HepG2 (cell line): ENCODE measurements around the gene WDR82. TPM values are rescaled to one million over a fixed set of nuclear protein-coding genes. Genes with fewer than 3 reads are reported as not detected.

Experiments
- ATAC-seq: fragments of 200-7000 bp; cut with Tn5 transposase; 3 replicates; pipeline ENCODE4 v1.9.1; 2020; ENCODE audit warnings: mild to moderate bottlenecking, moderate library complexity
- BruUV-seq: library from RNA; stranded (reverse); fragments of 400-500 nt; replicated peaks from 2 replicates; lab custom pipeline; 2021; lab: Mats Ljungman, UMichigan
- CTCF ChIA-PET: fragments of 300-600 bp; formaldehyde crosslinking; extraction: SDS; loops from one replicate; lab custom pipeline; 2021; ENCODE audit warnings: low total read pairs, inconsistent platforms, low intra/inter-chr PET ratio; lab: Yijun Ruan, JAX
- POLR2A ChIA-PET: fragments of 350-600 bp; sonication (Branson Sonifier 250); formaldehyde crosslinking; loops from one replicate; lab custom pipeline; 2020; ENCODE audit warnings: antibody characterized with exemption, inconsistent platforms; lab: Yijun Ruan, JAX
- DNase-seq: peaks from one replicate; pipeline ENCODE4 v3.0.0-alpha.2; 2015; ENCODE audit warnings: low spot score
- FAIRE-seq: peaks from 3 replicates; lab custom pipeline; 2011; peaks lifted over from hg19 to GRCh38; lab: Jason Lieb, UNC
- H2AFZ ChIP-seq: one replicate; pipeline ENCODE4 v1.6.1; 2011; ENCODE audit warnings: low read length, inconsistent platforms
- H3K27ac ChIP-seq: fragments of 300-600 bp; 3 replicates; pipeline ENCODE4 v1.8.0; 2011; ENCODE audit warnings: mixed run types, mild to moderate bottlenecking, mixed read lengths, low read length, inconsistent platforms; ENCODE audit not compliant: insufficient read depth; ENCODE audit errors: extremely low read length
- H3K27me3 ChIP-seq, 2 experiments: fragments of 200-600 bp in 1 of 2; 2 replicates in 1 of 2; 3 replicates in 1 of 2; pipeline versions ENCODE4 v1.6.0 to v1.8.0; 2011; ENCODE audit warnings: low read length in 2 of 2, mild to moderate bottlenecking in 2 of 2, moderate library complexity in 2 of 2, inconsistent platforms in 1 of 2; ENCODE audit not compliant: insufficient read depth in 2 of 2, control insufficient read depth in 1 of 2
- H3K36me3 ChIP-seq, 2 experiments: fragments of 200-600 bp in 1 of 2; replicated peaks in 1 of 2; 2 replicates in 1 of 2; 3 replicates in 1 of 2; pipeline versions ENCODE4 v1.5.1 to v1.8.0; 2011; ENCODE audit warnings: low read length in 2 of 2, inconsistent platforms in 1 of 2; ENCODE audit not compliant: insufficient read depth in 2 of 2, control insufficient read depth in 1 of 2
- H3K4me1 ChIP-seq: 2 replicates; pipeline ENCODE4 v1.5.1; 2012; ENCODE audit warnings: low read length, inconsistent platforms; ENCODE audit not compliant: insufficient read depth
- H3K4me2 ChIP-seq: 2 replicates; pipeline ENCODE4 v1.6.0; 2011; ENCODE audit warnings: low read depth, low read length, inconsistent platforms
- H3K4me3 ChIP-seq, 3 experiments: fragments of 200-600 bp in 1 of 3; sonication (generic), shearing (Covaris generic) in 1 of 3; replicated peaks in 1 of 3; 2 replicates each; pipeline ENCODE4 v1.5.1; 2011 to 2016; ENCODE audit warnings: low read length in 3 of 3, inconsistent platforms in 2 of 3, low read depth in 2 of 3, mild to moderate bottlenecking in 2 of 3, control low read depth in 1 of 3, mixed read lengths in 1 of 3; ENCODE audit not compliant: insufficient read depth in 1 of 3
- H3K79me2 ChIP-seq: one replicate; pipeline ENCODE4 v1.6.1; 2011; ENCODE audit warnings: low read length, inconsistent platforms; ENCODE audit not compliant: insufficient read depth
- H3K9ac ChIP-seq: 2 replicates; pipeline ENCODE4 v1.6.0; 2011; ENCODE audit warnings: mild to moderate bottlenecking, low read depth, low read length, inconsistent platforms; ENCODE audit not compliant: insufficient read depth
- H3K9me3 ChIP-seq: 2 replicates; pipeline ENCODE4 v1.5.1; 2012; ENCODE audit warnings: mild to moderate bottlenecking, low read length
- H4K20me1 ChIP-seq: 2 replicates; pipeline ENCODE4 v1.6.0; 2011; ENCODE audit warnings: inconsistent platforms, mild to moderate bottlenecking, low read length, moderate library complexity; ENCODE audit not compliant: insufficient read depth
- ARID5B ChIP-seq: IDR thresholded peaks from 2 replicates; pipeline ENCODE4 v1.4.0; 2020; ENCODE audit warnings: mild to moderate bottlenecking, missing genetic modification reagents
- FOSL2 ChIP-seq: sonication (generic); formaldehyde crosslinking; IDR thresholded peaks from 2 replicates; pipeline ENCODE4 v1.4.0; 2020; ENCODE audit warnings: missing genetic modification reagents
- GABPB1 ChIP-seq: IDR thresholded peaks from 2 replicates; pipeline ENCODE4 v1.6.1; 2016; ENCODE audit warnings: mild to moderate bottlenecking, missing genetic modification reagents, moderate library complexity, missing compliant biosample characterization
- GATAD2A ChIP-seq: IDR thresholded peaks from 2 replicates; pipeline ENCODE4 v1.6.1; 2016
- KDM5B ChIP-seq: sonication (generic); formaldehyde crosslinking; IDR thresholded peaks from 2 replicates; pipeline ENCODE4 v1.4.0; 2020; ENCODE audit warnings: missing genetic modification reagents, mild to moderate bottlenecking, borderline replicate concordance
- SIX4 ChIP-seq: sonication (generic); formaldehyde crosslinking; IDR thresholded peaks from 2 replicates; pipeline ENCODE4 v1.4.0; 2020; ENCODE audit warnings: missing genetic modification reagents
- TEAD3 ChIP-seq: optimal IDR thresholded peaks from 2 replicates; pipeline ENCODE3; 2016; ENCODE audit warnings: borderline replicate concordance
- ZBTB2 ChIP-seq: sonication (generic); formaldehyde crosslinking; IDR thresholded peaks from 2 replicates; pipeline ENCODE4 v1.8.0; 2022; ENCODE audit warnings: low read depth, missing genetic modification reagents
- ZC3H13 ChIP-seq: sonication (generic); formaldehyde crosslinking; IDR thresholded peaks from 2 replicates; pipeline ENCODE4 v1.8.1; 2023; ENCODE audit warnings: mild to moderate bottlenecking, missing genetic modification reagents, moderate library complexity
- ZEB1 ChIP-seq: IDR thresholded peaks from 2 replicates; pipeline ENCODE4 v1.6.1; 2012; ENCODE audit warnings: mild to moderate bottlenecking, low read depth, inconsistent platforms; ENCODE audit not compliant: insufficient replicate concordance
- ZNF431 ChIP-seq: sonication (generic); formaldehyde crosslinking; IDR thresholded peaks from 2 replicates; pipeline ENCODE4 v1.9.0; 2022; ENCODE audit warnings: missing genetic modification reagents, low read depth, mild to moderate bottlenecking, borderline replicate concordance
- ZNF567 ChIP-seq: sonication (generic); formaldehyde crosslinking; IDR thresholded peaks from 2 replicates; pipeline ENCODE4 v1.8.1; 2023; ENCODE audit warnings: mild to moderate bottlenecking, missing genetic modification reagents, borderline replicate concordance
- ZNF687 ChIP-seq: sonication (generic); formaldehyde crosslinking; IDR thresholded peaks from 2 replicates; pipeline ENCODE4 v1.5.1; 2020; ENCODE audit warnings: mild to moderate bottlenecking, missing genetic modification reagents, moderate library complexity
- ZNF841 ChIP-seq: sonication (generic); formaldehyde crosslinking; IDR thresholded peaks from 2 replicates; pipeline ENCODE4 v1.8.1; 2023; ENCODE audit warnings: missing genetic modification reagents, borderline replicate concordance
- WGBS: methylation state at CpG from one replicate; pipeline ENCODE4 v1.1.6; 2017; ENCODE audit warnings: low lambda C conversion rate; 5-methylcytosine and 5-hydroxymethylcytosine counted together
- in situ Hi-C: cut with HindIII; loops from 2 replicates; pipeline ENCODE4 v1.10.0; 2017; ENCODE audit warnings: low pct_unique_long_range_greater_than_20kb; ENCODE audit not compliant: extremely low pct_ligation_motif_present
- intact Hi-C: fragments of 100-400 bp; cut with micrococcal nuclease; formaldehyde crosslinking; loops from one replicate; pipeline ENCODE4 v1.10.0; 2022; ENCODE audit not compliant: unreplicated experiment
- polyA plus RNA-seq, 8 experiments: library from polyadenylated mRNA; depleted of rRNA in 3 of 8; stranded (reverse) in 7 of 8; unstranded in 1 of 8; fragments of >200 nt; fragmentation: Illumina TruSeq in 4 of 8; extraction: Trizol in 4 of 8; gene quantifications; 2 replicates each; pipeline versions ENCODE4 v1.2.1 to v1.2.3, GENCODE V29; 2011 to 2016; ENCODE audit warnings: low read depth in 4 of 8, missing spikeins in 1 of 8, mixed read lengths in 1 of 8; ENCODE audit not compliant: insufficient read depth in 1 of 8
- total RNA-seq, 5 experiments: library from RNA; depleted of rRNA; stranded (reverse); fragments of >200 nt; fragmentation: Illumina TruSeq; extraction: Trizol; gene quantifications; 2 replicates each; pipeline ENCODE4 v1.2.3, GENCODE V29; 2016; ENCODE audit warnings: low read depth in 1 of 5

WDR82 gene
- total and polyA plus RNA-seq, 2 of the 13 experiments (the other 11 are each of a cell fraction or from before 2014, with no cell fraction given), result 39.1 to 59.5 TPM

DNA sequence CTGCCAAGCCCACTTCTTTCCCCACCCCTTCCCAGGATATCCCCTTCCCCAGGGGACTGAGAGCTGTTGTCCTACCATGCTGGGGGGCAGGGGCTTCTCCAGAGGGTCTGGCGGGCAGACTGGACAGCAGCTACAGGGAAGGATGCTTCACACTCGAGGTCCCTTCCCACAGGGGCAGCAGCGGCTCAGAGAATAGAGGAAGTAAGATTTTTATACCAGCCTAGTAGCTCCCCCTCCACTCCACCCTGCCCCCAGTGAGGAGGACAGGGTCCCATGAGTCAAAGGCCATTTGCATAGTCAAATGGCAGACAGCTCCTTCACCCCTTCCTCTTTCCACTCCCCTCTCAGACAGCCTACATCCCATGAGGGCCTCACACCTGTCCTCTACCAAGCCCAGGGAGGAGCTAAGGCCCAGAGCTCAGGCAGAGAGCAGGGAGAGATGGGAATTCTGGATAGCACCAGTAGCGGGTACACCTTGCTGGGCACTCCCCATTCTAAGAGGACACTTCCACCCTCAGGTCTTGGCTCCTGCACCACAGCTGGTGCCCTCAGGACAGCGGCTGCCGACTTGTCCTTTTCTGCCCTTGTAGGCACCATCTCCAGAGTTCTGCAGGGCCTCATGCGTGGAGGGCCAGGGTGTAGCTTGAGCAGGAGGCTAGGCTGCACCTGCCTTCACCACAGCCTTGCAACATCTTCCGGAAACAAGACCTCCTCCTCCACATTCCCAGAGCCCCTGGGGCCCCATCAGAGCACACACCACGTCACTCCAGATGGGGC is 52.8 kb downstream of the WDR82 start, which contains the start of gene TLR9:
TLR9 (minus strand) TSS at position 194 of the 777 bp plus-strand sequence; CDS start at position 78, 116 bp downstream.
- DNase-seq (no peak), FAIRE-seq (no peak), ATAC-seq (peak; percentile 41)
- Histone ChIP-seq H3K4me2 (peak within 1 kb of the TSS; percentile 4; the same call in 1 of the 2 replicates), H3K79me2 (no peaks in the 10 kb centered on the region), H4K20me1 (no peaks in the 10 kb centered on the region), H3K9ac (no peak within 1 kb of the TSS), H3K36me3 (peaks cover 11 to 22% of the 10 kb centered on the region in 2 experiments), H3K4me3 (no peak within 1 kb of the TSS; a peak in 1 of 6 replicates), H3K4me1 (peaks cover 18% of the 10 kb centered on the region), H2AFZ (no peak within 1 kb of the TSS), H3K27me3 (peaks cover 1 to 12% of the 10 kb centered on the region in 2 experiments; a peak in 4 of 5 replicates), H3K9me3 (no peaks in the 10 kb centered on the region), H3K27ac (no peak within 1 kb of the TSS)
- ChIA-PET CTCF (no interaction called here), POLR2A (interaction anchor here (1.0 to 2.4 kb wide), 3 partner anchors 9 to 15 kb away, joined by 4 to 22 read pairs (median 5); partner anchors contain the start of gene TWF2)
- intact Hi-C loops (no loop called here), in situ Hi-C loops (no loop called here)
- BruUV-seq, result no TSS peak
- WGBS, result 44% methylated on average over 6 of the region's 9 CpGs
- no peak for TF ChIP-seq ZC3H13
- peak; percentile 30; the same call in 1 of the 2 replicates for TF ChIP-seq KDM5B (CRISPR knock-in tag)
- TF ChIP-seq ZNF687 (CRISPR knock-in tag), result peak; percentile 39; the same call in 1 of the 2 replicates
- TF ChIP-seq FOSL2 (CRISPR knock-in tag), result 0 out of 2 replicates have a peak, but pooled peaks have one; percentile 16
- TF ChIP-seq ZNF841 (CRISPR knock-in tag), result no peak
- peak; percentile 43 for TF ChIP-seq ZEB1
- TF ChIP-seq ZBTB2 (CRISPR knock-in tag), result no peak
- TF ChIP-seq TEAD3 (CRISPR knock-in tag), result peak; percentile 69
- no peak for TF ChIP-seq ZNF431 (CRISPR knock-in tag)
- TF ChIP-seq GATAD2A (CRISPR knock-in tag), result peak; percentile 27; the same call in 1 of the 2 replicates
- no peak for TF ChIP-seq ARID5B (CRISPR knock-in tag)
- no peak for TF ChIP-seq SIX4
- TF ChIP-seq GABPB1 (CRISPR knock-in tag), result peak; percentile 51
- TF ChIP-seq ZNF567 (CRISPR knock-in tag), result no peak
